ENCODE measurements around the gene MLANA.
"Not testable (repeated sequence)": the region's sequence is repeated elsewhere in the genome, so short reads cannot be mapped to it uniquely, and the experiment has no call there.

Gene MLANA

DNA sequence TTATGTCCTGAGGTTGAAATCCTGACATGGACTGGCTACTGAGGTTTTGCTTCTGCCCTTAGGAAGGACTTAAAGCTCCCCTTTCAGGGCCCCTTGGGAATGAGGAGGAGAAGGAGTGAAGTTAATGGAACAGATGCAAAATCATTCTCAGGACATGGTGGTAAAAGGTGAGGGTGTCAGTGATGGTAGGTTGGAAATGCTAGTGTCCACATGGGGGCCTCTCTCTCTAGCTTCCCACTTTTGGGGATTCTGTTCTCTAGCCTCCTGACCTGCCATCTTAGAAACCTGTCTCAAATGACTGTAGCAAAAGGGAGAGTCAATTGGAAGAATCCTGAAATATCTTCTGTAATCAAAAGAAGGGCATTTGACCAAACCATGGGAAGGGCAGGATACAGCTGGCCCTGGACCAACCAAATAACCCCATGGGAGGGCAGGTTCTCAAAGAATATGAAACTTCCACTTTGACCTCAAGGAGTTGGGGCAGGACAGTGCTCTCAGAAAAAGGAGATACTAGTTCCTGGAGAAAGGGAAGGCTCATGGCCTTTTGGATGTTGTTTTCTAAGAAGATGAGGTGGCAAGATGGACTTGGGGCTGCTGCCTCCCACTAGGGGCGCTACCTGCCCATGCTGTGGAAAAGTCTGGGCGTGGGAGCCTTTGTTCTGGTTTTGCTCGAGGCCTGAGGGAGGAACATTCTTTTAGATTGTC, 21.2 kb upstream of the MLANA start:
- peak; percentile 9 for DNase-seq (ENCODE audit: low spot score)

DNA sequence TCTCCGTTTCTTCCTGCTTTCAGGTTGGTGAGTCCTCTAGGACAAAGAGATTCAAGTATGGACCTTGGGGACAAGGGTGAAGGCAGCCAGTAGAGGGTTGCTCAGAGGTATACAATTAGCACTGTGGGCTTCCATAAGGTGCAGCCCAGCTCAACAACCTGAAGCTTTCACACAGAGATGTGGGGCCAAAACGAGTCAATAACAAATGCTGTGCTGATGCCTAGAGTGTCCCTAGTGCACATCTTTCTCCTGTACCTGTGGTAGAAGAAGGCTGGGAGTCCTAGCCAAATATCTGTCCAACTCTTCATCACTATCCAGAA, 20.7 kb upstream of the MLANA start:
- no peak for DNase-seq (ENCODE audit: low spot score)

DNA sequence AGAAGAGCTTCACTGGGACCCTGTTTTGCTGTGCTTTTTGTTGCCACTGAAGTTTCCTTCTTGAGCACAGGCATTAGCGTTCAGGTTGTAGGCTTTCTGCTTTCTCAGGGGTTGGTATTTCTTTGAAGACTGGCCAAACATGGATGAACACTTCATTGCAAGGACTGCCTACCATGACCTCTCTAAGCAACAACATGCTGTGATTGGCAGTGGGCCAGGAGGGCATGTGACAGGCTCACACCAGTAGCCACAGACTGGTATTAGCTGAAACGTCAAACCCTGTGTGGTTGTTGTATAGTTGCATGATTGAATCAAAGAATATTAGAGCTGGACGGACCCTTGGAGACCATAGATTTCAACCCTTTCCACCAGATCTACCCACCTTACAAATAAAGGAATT, 20.0 kb upstream of the MLANA start:
- no peak for DNase-seq (ENCODE audit: low spot score)

DNA sequence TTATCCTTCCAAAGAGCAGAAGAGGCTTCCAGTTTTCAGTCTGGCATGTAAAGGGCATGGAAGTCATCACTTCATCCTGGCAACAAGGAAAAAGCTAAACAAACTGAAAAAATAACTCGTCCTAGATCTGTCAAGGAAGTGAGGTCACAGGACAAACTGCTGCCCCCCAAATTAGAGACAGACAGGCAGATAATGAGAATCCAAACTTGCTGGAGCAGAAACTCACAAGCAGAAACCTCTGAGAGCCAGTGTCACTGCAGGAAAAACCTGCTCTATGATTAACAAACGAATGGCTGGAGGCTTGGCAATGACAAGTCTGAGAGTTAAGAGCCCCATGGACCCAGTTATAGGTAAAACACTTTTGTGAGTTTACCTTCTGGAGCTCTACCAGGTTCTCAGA, 18.9 kb upstream of the MLANA start:
- DNase-seq (ENCODE audit: low spot score) = no peak

DNA sequence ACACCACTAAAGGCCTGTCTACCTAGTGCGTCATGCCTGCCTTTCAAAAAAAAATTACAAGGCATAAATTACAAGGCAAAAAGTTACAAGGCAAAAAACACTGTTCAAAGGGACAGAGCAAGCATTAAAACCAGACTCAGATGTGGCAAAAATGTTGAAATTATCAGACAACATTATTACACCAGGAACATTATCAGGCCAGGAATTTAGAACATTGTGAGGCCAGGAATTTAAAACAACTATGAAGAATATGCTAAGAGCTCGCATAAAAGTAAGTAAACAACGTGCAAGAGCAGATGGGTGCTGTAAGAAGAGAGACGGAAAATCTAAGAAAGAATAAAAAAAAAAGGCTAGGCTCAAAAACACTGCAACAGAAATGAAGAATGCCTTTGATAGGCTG, 18.2 kb upstream of the MLANA start:
- DNase-seq (ENCODE audit: low spot score) = no peak

- no peak for DNase-seq (ENCODE audit: low spot score)
Measured at GRCh38 chr9:5873439-5873838, 17.2 kb upstream of the MLANA start.

GRCh38 chr9:5874048-5874447, 16.6 kb upstream of the MLANA start:
- DNase-seq (ENCODE audit: low spot score) = no peak

DNA sequence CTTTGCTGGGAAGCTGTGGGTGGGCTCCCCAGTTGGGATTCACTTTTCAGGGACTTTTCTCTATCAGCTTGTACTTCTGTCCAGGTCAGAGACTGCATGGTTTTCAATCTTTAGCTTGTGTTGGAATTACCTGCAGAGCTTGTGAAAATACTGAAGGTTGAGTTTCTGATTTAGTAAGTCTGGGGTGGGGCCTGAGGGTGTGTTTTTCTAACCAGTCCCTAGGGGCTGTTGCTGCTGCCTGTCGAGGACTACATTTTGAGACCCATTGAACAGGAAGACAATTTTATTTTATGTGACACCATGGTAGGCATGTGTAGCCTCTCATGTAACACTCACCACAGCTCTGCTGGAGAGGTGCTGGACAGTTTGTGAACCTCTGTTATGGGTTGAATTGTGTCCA, 14.7 kb upstream of the MLANA start:
- DNase-seq (ENCODE audit: low spot score) = no peak

GRCh38 chr9:5876711-5877110, 14.0 kb upstream of the MLANA start:
- no peak for DNase-seq (ENCODE audit: low spot score)

- no peak for DNase-seq (ENCODE audit: low spot score)
Measured at GRCh38 chr9:5879419-5880181, 11.1 kb upstream of the MLANA start.

- DNase-seq (ENCODE audit: low spot score) = not testable (repeated sequence)
Measured at GRCh38 chr9:5882244-5883012, 8.3 kb upstream of the MLANA start.

DNA sequence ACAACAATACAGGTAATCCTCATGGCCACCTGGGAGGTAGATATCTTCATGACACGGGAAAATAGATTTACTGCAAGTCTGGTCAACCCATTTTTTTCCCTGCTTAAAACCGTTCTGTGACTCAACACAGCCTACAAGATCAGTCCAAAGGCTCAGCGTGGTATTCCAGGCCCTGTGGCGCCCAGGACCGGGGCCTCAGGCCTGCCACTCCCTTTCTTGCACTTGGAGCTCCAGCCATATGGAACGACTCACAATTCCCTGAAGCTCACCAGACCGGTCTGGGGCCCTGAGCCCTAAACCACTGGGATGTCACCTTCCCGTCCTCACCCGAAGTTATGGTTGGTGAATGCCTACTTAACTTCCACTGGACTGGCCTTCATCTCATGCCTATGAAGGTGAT, 6.5 kb upstream of the MLANA start:
- no peak for DNase-seq (ENCODE audit: low spot score)

- peak; percentile 77 for DNase-seq (ENCODE audit: low spot score)
Measured at GRCh38 chr9:5886114-5886939, 4.4 kb upstream of the MLANA start.

DNA sequence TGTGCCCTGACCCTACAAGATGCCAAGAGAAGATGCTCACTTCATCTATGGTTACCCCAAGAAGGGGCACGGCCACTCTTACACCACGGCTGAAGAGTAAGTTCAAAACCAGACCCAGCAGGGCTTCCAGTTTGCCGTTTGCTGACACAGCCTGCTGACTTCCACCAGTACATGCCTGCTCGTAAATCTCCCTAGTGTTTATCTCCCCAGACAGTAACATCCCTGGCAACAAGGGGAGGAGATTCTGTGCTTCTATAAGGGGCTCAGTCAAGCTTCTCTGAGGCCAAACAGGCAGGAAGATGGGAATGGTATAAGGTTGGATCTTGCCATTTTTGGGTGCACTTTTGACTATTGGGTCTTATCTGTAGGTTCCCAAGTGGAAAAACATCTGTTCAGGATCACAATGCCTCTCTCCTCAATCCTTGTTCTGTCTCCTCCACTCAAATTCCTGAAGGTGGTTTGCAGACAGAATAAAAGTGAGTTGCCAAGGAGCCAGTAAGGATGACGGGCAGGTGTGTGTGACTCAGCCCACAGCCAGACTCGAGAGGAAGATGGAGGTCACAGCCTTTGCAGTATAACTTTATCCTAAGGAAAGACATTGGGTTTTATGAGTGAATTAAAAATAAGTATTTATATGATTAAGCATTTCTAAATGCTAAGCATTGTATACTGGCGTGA, 1.9 kb downstream of the MLANA start:
- no peak for DNase-seq (ENCODE audit: low spot score)

GRCh38 chr9:5893134-5893505, 2.4 kb downstream of the MLANA start:
- DNase-seq (ENCODE audit: low spot score) = no peak

DNA sequence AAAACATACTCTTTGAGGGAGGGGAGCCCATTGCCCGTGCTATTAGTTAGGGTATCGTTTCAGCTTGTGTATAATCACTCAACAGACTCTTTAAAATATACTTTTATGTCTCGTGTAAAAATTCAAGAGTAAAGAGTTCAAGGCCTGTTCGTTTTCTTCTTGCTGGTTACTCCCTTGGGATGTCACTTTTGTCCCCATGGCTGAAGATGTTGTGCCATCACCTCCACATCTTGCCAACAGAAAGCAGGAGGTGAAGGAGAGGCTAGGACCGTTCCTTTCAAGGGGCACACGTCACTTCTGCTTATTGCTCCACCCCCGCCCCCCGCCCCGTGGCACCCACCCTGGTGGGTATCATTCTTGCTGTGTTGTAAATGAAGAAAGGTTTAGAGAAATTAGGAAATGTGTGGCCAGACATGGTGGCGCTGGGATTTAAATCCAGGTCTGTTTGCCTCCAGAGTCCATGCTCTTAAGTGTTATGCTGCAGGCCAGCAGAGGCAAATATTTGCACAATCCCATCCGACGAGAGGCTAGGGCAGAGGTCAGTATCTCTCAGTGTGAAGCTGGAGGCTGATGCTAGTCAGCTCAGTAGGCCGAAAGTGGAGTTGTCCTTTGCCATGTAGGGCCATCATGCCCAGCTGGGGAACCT, 3.0 kb downstream of the MLANA start:
- DNase-seq (ENCODE audit: low spot score) = no peak

- DNase-seq (ENCODE audit: low spot score) = no peak
Measured at GRCh38 chr9:5894237-5894959, 3.7 kb downstream of the MLANA start.

- DNase-seq (ENCODE audit: low spot score) = no peak
Measured at GRCh38 chr9:5895782-5896181, 5.1 kb downstream of the MLANA start.

DNA sequence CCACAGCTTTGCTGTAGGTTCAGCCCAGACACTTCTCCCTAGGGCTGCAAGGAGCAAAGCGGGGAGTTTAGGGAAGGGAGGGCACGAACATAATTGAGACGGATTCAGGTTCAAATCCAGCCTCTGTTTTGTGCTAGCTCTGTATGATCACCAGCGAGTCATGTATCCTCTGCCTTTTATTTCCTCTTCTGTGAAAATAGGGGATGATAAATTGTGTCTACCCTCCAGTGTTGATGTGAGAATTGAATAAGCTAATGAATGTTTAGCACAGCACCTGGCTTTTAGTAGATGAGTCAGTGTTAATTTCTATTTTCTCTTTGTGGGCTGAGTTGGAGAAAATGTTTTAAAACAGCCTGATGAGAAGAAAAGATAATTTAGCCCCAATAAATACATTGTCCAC, 6.2 kb downstream of the MLANA start:
- DNase-seq (ENCODE audit: low spot score) = no peak

DNA sequence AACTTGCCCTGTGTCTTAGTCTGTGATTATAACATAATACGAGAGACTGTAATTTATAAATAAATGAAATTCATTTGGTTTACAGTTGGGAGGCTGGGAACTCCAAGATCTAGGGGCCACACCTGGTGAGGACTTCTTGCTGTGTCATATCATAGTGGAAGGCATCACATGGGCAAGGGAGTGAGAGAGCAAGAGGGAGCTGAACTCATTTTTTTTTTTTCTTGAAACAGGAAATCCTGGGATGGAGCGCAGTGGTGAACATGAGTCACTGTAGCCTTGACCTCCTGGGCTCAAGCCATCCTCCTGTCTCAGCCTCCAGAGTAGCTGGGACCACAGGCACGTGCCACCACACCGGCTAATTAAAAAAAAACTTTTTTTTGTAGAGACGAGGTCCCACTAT, 7.2 kb downstream of the MLANA start:
- DNase-seq (ENCODE audit: low spot score) = no peak

DNA sequence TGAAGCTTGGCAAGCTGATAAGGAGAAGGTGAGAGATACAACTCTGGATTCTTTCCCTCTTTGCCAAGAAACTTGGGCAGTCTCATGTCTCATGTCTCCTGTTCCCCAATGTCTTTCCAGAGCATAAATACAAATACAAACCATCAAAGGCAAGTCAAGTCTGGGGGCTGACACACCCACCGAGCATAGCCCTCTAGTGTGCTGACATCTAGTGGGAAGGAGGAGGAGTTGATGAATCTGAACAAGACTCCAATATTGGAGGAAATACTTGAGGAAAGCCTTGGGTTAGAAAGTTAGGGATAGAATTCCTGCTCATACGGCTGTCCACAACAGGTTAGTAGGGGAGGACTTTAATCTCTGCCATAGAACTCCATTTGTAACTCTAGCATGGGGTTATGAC, 8.6 kb downstream of the MLANA start:
- no peak for DNase-seq (ENCODE audit: low spot score)
